Activated naive CD4-positive, alpha-beta T cell treated with anti-CD3 and anti-CD28 coated beads, Interleukin-2, amount 10 ng/mL, durations not matched to agents 5 hours and 36 hours (primary cell): Measurements from ENCODE around the gene SPATA24. TPM values are rescaled to one million over a fixed set of nuclear protein-coding genes. Genes with fewer than 3 reads are reported as not detected.

Experiments used
- total RNA-seq, 2 experiments: library from RNA; stranded (reverse); gene quantifications; one replicate each; pipeline ENCODE4 v1.2.3, GENCODE V29; 2021

Gene SPATA24, protein sequence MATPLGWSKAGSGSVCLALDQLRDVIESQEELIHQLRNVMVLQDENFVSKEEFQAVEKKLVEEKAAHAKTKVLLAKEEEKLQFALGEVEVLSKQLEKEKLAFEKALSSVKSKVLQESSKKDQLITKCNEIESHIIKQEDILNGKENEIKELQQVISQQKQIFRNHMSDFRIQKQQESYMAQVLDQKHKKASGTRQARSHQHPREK
- total RNA-seq: 10 to 100 TPM in 1 of 2 experiments, 1 to 10 TPM in 1; 6.7 to 10.3 TPM

DNA sequence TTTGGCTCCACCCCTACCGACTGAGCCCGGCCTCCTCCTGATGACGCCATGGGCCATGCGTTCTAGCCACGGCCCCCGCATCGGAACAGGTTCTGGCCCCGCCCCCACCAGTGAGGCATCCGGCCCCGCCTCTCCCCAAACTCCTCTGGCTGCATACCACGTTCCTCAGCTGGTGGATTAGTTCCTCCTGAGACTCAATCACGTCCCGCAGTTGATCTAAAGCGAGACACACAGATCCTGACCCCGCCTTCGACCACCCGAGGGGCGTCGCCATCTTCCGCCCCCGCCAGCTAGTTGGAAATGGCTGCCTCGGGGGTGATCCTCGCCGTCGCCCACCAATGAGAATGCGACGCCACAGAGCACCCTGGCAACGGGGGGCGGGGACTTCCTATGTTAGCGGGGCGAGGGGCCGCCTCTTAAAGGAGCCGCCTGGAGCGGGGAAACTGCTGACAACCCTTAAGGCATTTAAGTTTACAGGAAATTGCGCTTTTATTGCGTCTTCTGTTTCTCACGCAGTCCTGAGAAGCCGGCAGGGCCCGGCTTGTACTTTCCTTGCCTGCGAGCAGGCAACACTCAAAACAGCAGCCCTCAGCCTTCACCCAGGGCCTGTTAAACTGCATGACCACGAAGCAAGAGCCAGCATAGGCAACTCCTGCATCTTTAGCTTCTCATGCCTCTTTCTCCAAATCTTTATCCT, at the start of gene SPATA24:
SPATA24 (minus strand) TSS at position 303 of the 697 bp plus-strand sequence; CDS start at position 274, 29 bp downstream.

GRCh38 chr5:139439013-139439903, 35.4 kb upstream of the SPATA24 start, which contains the start of gene DNAJC18:
TSS of gene DNAJC18 (minus strand) at chr5:139439525. CDS start at chr5:139439445, 80 bp downstream.

GRCh38 chr5:139394654-139395566, 9.0 kb downstream of the SPATA24 start, which contains the start of gene PROB1:
TSS of gene PROB1 (minus strand) at chr5:139395104. CDS start at chr5:139395081, 23 bp downstream.

DNA sequence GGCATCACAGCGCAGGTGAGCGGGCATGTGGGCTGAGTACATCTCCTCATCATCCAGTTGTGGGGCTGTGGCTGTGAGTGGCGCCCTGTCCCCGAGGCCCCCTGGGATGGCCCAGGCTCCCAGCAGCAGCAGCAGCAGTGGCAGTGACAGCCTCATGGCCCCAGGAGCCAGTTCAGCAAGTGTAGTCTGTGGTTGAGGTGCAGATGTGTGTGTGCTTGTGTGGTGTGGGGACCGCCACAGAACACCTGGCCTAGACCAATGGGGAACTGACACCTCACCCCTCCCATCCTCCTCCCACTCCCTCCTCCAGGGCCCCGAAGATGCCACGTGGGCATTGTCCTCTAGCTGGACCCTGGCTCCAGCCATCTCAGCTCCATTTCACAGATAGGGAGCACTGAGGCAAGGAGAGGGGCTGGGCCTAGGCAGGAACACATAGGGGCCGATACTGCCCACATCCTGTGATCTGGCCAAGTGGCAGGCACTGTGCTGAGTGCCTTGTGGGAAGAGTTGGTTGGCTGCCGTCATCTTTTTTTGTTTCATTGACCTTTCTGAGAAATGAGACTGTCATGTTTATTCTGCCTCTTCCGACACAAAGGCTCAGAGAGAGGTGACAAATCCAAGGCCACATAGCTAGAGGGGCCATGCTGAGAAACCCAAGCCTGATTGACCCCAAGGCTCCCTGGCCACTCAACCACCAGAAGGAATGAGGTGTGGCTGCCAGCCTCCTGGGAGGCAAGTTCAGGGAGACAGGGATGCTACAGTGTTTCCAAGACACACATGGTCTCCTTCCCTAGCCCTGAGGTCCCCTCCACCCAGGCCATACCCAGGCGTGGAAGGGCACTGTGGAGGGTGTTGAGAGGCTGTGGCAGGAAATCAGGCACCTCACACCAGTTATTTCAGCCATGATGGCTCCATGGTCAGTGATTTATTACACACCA, 13.9 kb downstream of the SPATA24 start, which contains the start of gene MZB1:
MZB1 (minus strand) TSS at position 213 of the 938 bp plus-strand sequence; CDS start at position 156, 57 bp downstream.

DNA sequence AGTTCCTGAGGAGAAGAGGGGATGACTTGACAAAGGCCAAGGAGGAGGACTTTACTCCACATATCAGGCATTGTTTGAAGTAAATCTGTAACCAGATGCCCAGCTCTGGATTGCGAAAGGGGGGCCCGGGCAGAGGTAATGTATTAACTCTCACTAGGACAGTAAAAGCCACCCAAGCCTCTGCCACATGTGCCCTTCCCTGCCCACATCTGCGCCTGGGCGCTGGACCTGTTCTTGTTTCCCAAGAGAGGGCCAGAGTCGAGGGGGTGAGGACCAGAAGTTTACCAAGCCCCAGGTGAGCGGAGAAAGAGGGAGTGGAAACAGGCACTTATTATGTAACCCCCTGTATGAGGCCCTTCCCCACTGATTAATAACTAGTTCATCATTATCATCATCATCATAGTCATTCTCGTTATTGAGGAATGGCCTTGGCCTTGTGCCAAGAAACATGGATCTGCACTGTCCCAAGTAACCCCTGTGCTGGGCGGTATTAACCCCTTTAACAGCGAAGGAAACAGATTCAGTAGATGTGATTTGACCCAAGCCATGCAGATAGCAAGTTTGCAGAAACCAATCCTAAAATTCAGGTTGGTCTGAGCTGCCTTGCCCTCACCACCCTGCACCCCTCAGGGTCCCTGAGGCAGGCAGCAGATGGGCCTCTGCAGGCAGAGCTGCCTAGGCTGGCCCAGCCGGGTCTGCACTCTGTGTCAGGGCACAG, 20.5 kb downstream of the SPATA24 start, which contains the start of gene SLC23A1:
SLC23A1 (minus strand) TSS at position 23 of the 718 bp plus-strand sequence. CDS start 44 bp downstream, outside the sequence.

Other genes starting within 250 kb of the SPATA24 start
- 10 to 100 TPM; 17.2 to 21.1 TPM for gene SIL1, start 205.7 kb downstream of the SPATA24 start, total RNA-seq
- gene MATR3, start 110.3 kb downstream of the SPATA24 start, total RNA-seq: 100 to 1,000 TPM; 148 to 164 TPM
- 100 to 1,000 TPM; 106 to 116 TPM for gene PAIP2, start 62.2 kb downstream of the SPATA24 start, total RNA-seq
- under 1 TPM; 0.26 to 0.48 TPM for gene SLC23A1, start 20.8 kb downstream of the SPATA24 start, total RNA-seq
- 1 to 10 TPM; 7.8 to 8.0 TPM for gene MZB1, start 14.2 kb downstream of the SPATA24 start, total RNA-seq
- 1 to 10 TPM; 2.6 to 2.8 TPM for gene PROB1, start 9.0 kb downstream of the SPATA24 start, total RNA-seq
- gene DNAJC18, start 35.4 kb upstream of the SPATA24 start, total RNA-seq: 10 to 100 TPM in 1 of 2 experiments, 1 to 10 TPM in 1; 7.3 to 11.0 TPM
- gene ECSCR, start 58.7 kb upstream of the SPATA24 start, total RNA-seq: under 1 TPM; 0.58 to 0.60 TPM
- 1 to 10 TPM; 2.1 to 2.3 TPM for gene SMIM33, start 66.9 kb upstream of the SPATA24 start, total RNA-seq
- 100 to 1,000 TPM; 216 to 218 TPM for gene STING1, start 78.7 kb upstream of the SPATA24 start, total RNA-seq
- gene UBE2D2, start 157.2 kb upstream of the SPATA24 start, total RNA-seq: 100 to 1,000 TPM; 220 to 226 TPM
- 1 to 10 TPM in 1 of 2 experiments, under 1 TPM in 1; 0.93 to 1.9 TPM for gene CXXC5, start 244.3 kb upstream of the SPATA24 start, total RNA-seq